Measurements from ENCODE around the gene JSRP1.

The JSRP1 gene

GRCh38 chr19:2274185-2274711 is 18.0 kb upstream of the JSRP1 start:
- peak overlapping the region; percentile 50 for H3K4me3 ChIP-seq (ENCODE audit: low read length)
- DNase-seq (ENCODE audit: low read depth) = no peak
- no peak for TF ChIP-seq CTCF (conservative IDR thresholded peaks at IDR 0.05; ENCODE audit: low read length)

GRCh38 chr19:2273356-2274184 is 17.4 kb upstream of the JSRP1 start:
- peak; percentile 63 for DNase-seq (ENCODE audit: low read depth)
- H3K4me3 ChIP-seq (ENCODE audit: low read length) = peak overlapping the region; percentile 50
- peak; percentile 61 for TF ChIP-seq CTCF (conservative IDR thresholded peaks at IDR 0.05; ENCODE audit: low read length)

- peak overlapping the region; percentile 95 for H3K4me3 ChIP-seq (ENCODE audit: low read length)
- no peak for TF ChIP-seq CTCF (conservative IDR thresholded peaks at IDR 0.05; ENCODE audit: low read length)
- peak; percentile 82 for DNase-seq (ENCODE audit: low read depth)
Measured at GRCh38 chr19:2271234-2272103, 15.3 kb upstream of the JSRP1 start.

GRCh38 chr19:2270423-2271233 is 14.4 kb upstream of the JSRP1 start:
- peak; percentile 86 for DNase-seq (ENCODE audit: low read depth)

GRCh38 chr19:2270157-2270422 is 13.9 kb upstream of the JSRP1 start:
- peak; percentile 42 for DNase-seq (ENCODE audit: low read depth)
- no peak for TF ChIP-seq CTCF (conservative IDR thresholded peaks at IDR 0.05; ENCODE audit: low read length)

More at GRCh38 chr19:2270423-2271233, 14.4 kb upstream of the JSRP1 start:
- H3K4me3 ChIP-seq (ENCODE audit: low read length) = peak overlapping the region; percentile 95
- TF ChIP-seq CTCF (conservative IDR thresholded peaks at IDR 0.05; ENCODE audit: low read length) = no peak

GRCh38 chr19:2269244-2270156 is 13.3 kb upstream of the JSRP1 start:
- no peak for TF ChIP-seq CTCF (conservative IDR thresholded peaks at IDR 0.05; ENCODE audit: low read length)

More at GRCh38 chr19:2270157-2270422, 13.9 kb upstream of the JSRP1 start:
- peak overlapping the region; percentile 95 for H3K4me3 ChIP-seq (ENCODE audit: low read length)

More at GRCh38 chr19:2269244-2270156, 13.3 kb upstream of the JSRP1 start:
- peak overlapping the region; percentile 95 for H3K4me3 ChIP-seq (ENCODE audit: low read length)
- DNase-seq (ENCODE audit: low read depth) = peak; percentile 96
